ENCODE measurements around the gene AFAP1L2.

Gene AFAP1L2

GRCh38 chr10:114385557-114385956 is 18.7 kb downstream of the AFAP1L2 start:
- no peak for DNase-seq

GRCh38 chr10:114384601-114385000 is 19.7 kb downstream of the AFAP1L2 start:
- DNase-seq: no peak

DNA sequence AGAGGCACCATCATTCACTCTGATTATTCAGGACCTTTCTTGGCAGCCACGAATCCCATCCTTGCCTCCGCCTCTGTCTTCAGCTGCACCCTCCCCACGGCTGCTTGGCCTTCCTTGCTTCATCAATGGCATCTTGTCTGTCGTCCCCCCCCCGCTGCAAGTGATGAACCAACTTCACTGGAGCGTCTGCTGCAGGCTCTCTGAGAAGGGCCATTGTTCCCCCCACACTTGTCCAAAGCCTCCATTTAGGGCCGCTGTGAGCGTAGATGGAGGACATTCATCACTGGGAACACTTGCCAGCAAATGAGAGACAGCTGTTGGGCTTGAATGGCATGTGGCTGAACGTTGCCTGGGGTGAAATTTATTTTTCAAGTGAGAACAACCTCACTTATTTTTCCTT is 20.1 kb downstream of the AFAP1L2 start:
- no peak for DNase-seq

DNA sequence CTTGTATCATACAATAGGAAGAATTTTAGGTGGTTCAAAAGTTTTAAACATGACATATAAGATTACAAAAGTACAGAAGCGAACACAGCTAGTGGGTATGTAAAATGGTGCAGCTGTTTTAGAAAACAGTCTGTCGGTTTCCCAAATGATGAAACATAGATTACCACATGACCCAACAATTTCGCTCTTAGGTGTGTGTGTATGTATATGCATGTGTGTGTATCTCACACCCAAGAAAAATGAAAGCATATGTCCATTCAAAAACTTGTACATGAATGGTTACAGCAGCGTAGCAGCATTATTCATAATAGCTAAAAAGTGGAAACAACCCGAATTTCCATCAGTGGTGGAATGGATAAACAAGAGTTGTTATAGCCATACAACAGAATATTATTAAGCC is 23.5 kb downstream of the AFAP1L2 start:
- no peak for DNase-seq

- DNase-seq: no peak
Observed at GRCh38 chr10:114380060-114380459, 24.2 kb downstream of the AFAP1L2 start.

- peak; percentile 56 for DNase-seq
Observed at GRCh38 chr10:114379631-114380041, 24.7 kb downstream of the AFAP1L2 start.

DNA sequence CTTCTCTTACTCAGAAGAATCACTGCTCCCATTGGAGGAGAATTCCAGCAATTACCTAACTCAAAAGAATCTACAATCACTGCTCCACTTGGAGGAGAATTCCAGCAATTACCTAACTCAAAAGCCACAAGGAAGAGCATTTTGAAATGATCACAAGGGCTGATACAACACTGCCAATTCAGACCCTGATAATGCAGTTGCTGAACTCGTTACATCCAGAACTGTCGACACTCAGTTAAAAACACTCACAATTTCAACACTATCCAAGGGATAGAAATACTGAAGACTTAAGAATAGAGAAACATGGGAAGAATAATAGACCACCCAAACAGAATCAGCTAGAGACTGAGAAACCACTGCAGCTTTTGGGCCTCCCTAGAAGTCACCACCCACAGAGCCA is 27.8 kb downstream of the AFAP1L2 start:
- DNase-seq: no peak

DNA sequence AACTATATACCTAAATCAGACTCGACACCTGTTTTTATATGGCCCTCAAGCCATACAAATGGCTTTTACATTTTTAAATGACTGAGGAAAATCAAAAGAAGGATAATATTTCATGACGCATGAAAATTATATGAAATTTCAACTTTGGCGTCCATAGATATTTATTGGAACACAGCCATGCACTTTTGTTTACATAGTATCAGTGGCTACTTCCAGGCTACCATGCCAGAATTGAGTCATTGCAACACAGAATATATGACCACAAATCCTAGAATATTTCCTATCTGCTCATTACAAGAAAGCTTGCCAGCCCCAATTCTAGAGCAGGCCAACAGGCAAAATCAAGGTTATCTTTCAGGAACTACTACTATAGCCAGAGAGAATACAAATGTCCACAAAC is 29.3 kb downstream of the AFAP1L2 start:
- no peak for DNase-seq

- DNase-seq: no peak
Observed at GRCh38 chr10:114374053-114374791, 30.1 kb downstream of the AFAP1L2 start.

DNA sequence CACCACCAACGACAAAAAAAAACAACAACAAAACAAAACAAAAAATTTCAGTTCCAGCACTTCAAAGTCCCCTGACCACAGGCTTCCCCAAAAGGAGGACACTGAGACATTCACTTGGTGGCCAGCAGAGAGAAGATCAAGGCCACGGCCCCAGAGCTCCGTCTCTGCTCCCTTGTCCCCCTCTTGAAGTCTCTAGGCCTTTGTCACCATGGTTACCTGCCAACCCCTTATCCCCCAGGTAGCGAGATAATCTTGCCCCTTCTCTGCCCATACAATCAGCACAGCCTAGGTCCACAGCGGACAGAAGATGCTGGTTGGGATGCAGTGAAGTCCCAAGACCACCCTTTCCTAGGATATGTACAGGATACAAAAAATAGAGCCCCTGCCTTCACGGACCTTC is 30.7 kb downstream of the AFAP1L2 start:
- DNase-seq: no peak

GRCh38 chr10:114372995-114373394 is 31.3 kb downstream of the AFAP1L2 start:
- DNase-seq: no peak

DNA sequence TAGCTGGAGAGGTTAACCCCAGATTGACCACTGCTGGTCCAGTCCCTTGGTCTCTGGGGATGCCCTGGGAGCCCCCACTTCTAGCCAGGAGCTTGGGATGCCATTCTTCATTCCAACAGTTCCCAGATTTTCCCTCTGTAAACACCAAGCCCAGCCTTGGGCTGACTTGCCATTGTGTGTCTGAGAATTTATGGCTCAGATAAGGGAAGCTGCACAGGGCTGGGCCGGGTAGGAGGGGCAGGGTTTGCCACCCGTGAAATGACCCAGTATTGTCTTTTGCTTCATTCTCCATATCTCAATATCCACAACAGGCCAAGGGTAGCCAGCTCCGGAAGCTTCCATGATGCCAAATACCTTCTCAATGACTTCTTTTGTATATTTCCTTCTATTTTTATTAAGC is 32.1 kb downstream of the AFAP1L2 start:
- no peak for DNase-seq

DNA sequence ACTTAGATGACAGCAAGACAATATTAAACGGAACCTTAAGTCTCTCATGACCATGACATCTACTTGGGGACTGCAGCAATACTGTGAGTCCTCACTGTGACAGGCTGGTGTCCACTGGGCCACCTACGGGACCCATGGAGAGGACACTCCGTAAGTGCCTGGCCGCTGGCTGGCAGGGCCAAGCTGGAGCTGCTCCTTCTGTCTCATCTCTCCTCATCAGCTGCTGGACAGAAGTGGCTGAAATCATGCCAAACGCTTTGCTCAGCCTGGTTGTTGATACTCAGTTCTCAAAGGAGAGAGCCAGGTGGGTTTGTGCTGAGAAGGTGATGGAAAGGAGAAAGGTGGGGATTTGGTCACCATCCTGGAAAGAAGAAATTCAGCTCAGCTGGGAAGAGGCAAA is 33.3 kb downstream of the AFAP1L2 start:
- no peak for DNase-seq

DNA sequence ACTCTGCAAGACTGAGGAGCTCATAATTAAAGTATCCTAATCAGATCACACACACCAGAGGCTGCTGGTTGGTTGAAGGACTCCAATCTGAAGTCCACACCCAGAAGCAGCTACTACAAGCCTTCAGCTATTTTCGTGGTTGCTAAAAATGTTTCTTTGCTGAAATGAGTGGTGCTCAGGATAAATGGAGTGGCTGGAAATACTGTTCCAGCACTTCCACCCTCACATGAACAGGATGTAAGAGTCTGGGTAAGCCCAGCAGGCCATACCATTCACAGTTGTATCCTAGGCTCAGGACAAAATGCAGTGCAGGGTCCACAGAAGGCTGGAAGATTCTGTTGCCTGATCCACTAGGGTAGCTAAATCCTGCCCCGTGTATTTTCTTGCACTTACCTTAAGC is 34.1 kb downstream of the AFAP1L2 start:
- DNase-seq: no peak

DNA sequence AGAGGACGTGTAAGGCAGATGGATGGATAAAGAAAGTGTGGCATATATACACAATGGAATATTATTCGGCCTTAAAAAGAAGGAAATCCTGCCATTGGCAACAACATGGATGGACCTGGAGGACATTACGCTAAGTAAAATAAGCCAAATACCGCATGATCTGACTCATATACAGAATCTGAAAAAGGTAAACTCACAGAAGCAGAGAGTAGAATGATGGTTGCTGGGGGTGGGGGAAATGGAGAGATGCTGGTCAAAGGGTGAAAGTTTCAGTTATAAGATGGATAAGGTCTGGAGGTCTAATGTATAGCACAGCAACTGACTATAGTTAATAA is 36.3 kb downstream of the AFAP1L2 start:
- no peak for DNase-seq

GRCh38 chr10:114367351-114368056 is 36.8 kb downstream of the AFAP1L2 start:
- DNase-seq: peak; percentile 45

- no peak for DNase-seq
Observed at GRCh38 chr10:114364726-114365125, 39.6 kb downstream of the AFAP1L2 start.

GRCh38 chr10:114363745-114364454 is 40.4 kb downstream of the AFAP1L2 start:
- DNase-seq: peak; percentile 17

DNA sequence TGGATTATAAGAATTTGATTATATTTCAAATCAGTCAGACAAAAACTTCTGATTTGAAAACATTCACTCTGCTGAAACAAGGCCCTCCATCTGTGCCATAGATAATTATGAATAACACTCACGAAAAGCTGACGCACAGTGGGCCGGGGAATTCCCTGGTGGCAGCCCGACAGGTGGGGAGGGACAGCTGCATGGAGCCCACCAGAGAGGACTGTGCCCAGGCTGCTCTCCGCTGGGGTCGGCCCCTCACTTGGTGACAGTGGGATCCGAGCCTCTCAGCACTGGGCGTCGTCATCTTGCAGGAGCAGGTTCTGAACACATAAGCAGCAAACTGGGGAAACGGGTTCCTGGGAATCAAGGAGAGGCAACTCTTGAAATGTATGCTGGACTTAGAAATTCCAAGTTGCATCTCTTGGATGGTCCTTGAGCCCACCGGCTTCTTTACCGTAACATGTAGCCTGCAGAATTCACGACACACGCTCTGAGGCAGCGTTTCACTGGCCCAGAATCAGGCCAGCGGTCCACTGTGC is 41.4 kb downstream of the AFAP1L2 start:
- no peak for DNase-seq

GRCh38 chr10:114359953-114360345 is 44.4 kb downstream of the AFAP1L2 start:
- no peak for DNase-seq

DNA sequence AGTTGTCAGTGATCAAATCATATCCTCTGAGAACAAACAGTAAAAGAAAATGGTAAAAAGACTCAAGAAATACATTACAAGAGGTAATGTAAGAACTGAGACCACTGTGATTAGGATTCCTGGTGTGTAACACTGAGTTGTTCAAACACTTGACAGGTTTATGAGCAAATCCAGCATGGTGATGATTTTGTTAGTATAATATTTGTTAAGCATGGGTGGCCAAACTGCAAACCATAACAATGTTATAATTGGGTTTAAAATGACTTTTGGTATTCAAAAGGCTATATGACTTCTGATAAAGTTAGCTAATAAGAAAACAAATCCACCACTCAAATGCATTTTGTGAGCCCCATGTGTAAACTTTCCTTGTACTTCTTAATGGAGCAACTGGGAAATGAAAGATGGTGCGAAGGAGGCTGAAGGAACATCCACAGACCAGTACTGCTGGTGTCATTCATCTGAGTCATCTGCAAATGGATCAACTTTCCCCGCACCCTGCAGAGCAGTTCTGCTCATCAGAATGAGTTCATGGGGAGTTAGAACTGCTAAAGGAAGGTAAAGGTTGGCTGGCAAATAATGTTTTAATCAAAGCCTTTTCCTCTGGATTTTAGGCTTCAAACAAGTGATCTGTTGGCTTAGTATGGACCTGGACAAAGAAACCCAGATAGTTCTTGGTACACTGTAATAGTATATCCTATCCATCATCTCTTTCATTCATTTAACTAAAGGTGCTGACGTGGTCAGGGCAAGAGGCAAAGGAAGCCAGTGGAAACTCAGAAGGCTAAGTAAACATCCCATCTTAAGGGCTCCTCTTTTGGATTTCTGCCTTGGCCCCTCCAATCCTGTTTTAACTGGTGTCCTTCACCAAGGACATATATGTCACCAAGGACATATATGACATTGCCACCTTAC is 45.0 kb downstream of the AFAP1L2 start:
- no peak for DNase-seq

DNA sequence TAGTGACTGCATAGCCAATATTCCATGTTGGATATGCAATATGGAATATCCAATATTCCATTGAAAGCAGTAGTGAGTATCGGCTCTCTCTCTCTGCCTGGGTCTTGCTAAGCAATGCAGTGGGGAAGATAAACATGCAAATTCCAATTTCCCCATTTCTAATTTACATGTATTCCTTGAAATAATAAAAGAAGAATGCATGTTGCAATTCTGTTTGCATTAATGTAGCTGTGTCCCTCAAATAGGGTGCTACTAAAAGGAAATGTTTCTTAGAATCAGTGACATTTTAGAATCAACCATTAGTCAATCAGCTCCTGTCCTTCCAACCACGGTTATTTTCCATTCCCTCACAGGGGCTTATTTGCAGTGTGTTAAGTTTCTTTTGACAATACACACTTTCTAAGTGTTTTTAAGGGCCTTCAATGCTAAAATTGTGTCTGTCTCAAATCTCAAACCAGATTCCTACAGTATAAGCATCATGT is 46.7 kb downstream of the AFAP1L2 start:
- no peak for DNase-seq
